ENCODE results near the gene FBXO48.

- TF ChIP-seq, protein P1, sequence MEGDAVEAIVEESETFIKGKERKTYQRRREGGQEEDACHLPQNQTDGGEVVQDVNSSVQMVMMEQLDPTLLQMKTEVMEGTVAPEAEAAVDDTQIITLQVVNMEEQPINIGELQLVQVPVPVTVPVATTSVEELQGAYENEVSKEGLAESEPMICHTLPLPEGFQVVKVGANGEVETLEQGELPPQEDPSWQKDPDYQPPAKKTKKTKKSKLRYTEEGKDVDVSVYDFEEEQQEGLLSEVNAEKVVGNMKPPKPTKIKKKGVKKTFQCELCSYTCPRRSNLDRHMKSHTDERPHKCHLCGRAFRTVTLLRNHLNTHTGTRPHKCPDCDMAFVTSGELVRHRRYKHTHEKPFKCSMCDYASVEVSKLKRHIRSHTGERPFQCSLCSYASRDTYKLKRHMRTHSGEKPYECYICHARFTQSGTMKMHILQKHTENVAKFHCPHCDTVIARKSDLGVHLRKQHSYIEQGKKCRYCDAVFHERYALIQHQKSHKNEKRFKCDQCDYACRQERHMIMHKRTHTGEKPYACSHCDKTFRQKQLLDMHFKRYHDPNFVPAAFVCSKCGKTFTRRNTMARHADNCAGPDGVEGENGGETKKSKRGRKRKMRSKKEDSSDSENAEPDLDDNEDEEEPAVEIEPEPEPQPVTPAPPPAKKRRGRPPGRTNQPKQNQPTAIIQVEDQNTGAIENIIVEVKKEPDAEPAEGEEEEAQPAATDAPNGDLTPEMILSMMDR (IDR thresholded peaks at IDR 0.05; ENCODE audit: low read length): no peak
- no peak for TF ChIP-seq EZH2 (IDR thresholded peaks at IDR 0.05; ENCODE audit: borderline replicate concordance, low read length)
Measured at GRCh38 chr2:68426446-68426845, 40.6 kb downstream of the FBXO48 start.
